Heart left ventricle (tissue), 13 donors: ENCODE results near the gene GABPB1.

Experiments used
- POLR2A ChIP-seq, 2 donors: fragments of 450-650 bp; IDR thresholded peaks; one replicate each; pipeline ENCODE4 v1.6.1; 2017; ENCODE audit warnings: antibody characterized with exemption in 2 of 2, mild to moderate bottlenecking in 2 of 2, moderate library complexity in 2 of 2
- TF ChIP-seq, protein P1 (sequence below), 12 donors: fragments of 200-600 bp; sonication (generic) in 4 of 12; IDR thresholded peaks; one replicate each; pipeline versions ENCODE4 v1.5.0 to v1.8.0; 2018 to 2022; ENCODE audit warnings: antibody characterized with exemption in 12 of 12, mild to moderate bottlenecking in 5 of 12
- donor health status: ischemic (EF 13 %, LVEDD 7.1; RV severe dilation, severe dysfunction).
- donor health status: DM: no; HTN: yes; CAD: no.
- donor health status: DM: no; HTN: no; CAD: no.
- donor health status: ischemic (EF 25% LVEDD 6.9; RV normal size, moderate dysfunction).
- donor health status: ischemic (EF 25% LVEDD 5.7; RV mildly dilated, moderate dysfunction).
- donor health status: ischemic (EF 35%, LVEDD 5.7; RV mildly dilated, moderate dysfunction).
- donor health status: nonischemic (EF 11% LVEDD 7.7; RV severe dilation, severe dysfunction).
- donor health status: DM: yes; HTN: yes; CAD: no.
- donor health status: PGD.
- donor health status: ischemic (EF 29% LVEDD 5.4; RV normal size, mild dysfunction).
- donor health status: nonischemic (EF 23%, LVEDD 6.1; RV moderate dilation, normal function).

DNA sequence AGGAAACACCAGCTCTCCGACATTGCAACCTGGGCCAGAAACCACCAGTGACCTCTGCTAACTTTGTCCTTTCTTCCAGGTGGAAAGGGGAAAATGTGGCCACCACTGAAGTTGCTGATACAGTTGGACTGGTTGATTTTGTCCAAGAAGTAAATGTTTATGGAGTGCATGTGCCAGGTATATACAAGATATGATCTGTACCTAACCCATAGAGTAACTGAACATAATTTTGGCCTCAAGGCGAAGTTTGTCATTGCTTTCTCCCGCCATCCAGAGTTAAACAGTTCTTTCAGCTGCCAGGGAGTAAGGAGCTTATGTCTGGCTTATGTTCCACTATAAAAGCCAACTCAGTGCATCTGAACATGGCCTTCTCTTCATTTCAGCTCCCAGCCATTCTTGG lies 126.1 kb downstream of the GABPB1 start:
- TF ChIP-seq, protein P1, sequence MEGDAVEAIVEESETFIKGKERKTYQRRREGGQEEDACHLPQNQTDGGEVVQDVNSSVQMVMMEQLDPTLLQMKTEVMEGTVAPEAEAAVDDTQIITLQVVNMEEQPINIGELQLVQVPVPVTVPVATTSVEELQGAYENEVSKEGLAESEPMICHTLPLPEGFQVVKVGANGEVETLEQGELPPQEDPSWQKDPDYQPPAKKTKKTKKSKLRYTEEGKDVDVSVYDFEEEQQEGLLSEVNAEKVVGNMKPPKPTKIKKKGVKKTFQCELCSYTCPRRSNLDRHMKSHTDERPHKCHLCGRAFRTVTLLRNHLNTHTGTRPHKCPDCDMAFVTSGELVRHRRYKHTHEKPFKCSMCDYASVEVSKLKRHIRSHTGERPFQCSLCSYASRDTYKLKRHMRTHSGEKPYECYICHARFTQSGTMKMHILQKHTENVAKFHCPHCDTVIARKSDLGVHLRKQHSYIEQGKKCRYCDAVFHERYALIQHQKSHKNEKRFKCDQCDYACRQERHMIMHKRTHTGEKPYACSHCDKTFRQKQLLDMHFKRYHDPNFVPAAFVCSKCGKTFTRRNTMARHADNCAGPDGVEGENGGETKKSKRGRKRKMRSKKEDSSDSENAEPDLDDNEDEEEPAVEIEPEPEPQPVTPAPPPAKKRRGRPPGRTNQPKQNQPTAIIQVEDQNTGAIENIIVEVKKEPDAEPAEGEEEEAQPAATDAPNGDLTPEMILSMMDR (IDR thresholded peaks at IDR 0.05): no peak
- TF ChIP-seq POLR2A (IDR thresholded peaks at IDR 0.05): no peak
